Mucosa of gallbladder (tissue), 1 donor: ENCODE results near the gene SPESP1. TPM values are rescaled to one million over a fixed set of nuclear protein-coding genes. Genes with fewer than 3 reads are reported as not detected.

Experiments used
- DNase-seq: peaks from one replicate; pipeline ENCODE4 v3.0.0-alpha.2; 2020; ENCODE audit warnings: low spot score
- total RNA-seq: library from RNA; stranded (reverse); gene quantifications from one replicate; pipeline ENCODE4 v1.2.1, GENCODE V29; 2021
- donor health status: DM: no; HTN: no; CAD: no.

The SPESP1 gene
- total RNA-seq, result 5.9 TPM

DNA sequence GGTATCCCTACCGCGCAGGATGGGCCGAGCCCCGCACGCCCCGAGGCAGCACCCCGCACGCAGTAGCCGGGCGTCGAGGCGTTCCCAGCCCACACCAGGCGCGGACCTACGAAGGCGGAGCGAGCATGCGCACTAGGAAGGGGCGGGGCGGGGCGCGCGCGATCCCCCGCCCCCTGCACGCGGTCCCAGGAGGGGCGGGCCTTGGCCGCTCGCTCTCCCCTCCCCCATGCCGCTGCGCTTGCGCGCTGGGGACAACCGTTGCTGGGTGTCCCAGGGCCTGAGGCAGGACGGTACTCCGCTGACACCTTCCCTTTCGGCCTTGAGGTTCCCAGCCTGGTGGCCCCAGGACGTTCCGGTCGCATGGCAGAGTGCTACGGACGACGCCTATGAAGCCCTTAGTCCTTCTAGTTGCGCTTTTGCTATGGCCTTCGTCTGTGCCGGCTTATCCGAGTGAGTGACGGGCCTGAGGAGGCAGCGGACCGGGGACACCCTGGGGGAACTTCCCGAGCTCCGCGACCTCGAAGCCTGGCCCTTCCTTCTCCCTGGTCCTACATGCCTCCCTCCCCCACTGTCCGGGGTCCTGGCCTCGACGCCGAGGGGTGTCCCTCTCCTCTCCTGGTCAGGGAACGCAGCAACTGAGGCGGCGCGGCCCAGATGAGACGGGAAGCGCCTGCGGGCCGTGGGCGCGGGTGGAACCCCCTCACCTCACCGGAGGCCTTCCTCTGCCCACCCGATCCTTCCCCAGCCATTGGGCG lies at the start of gene SPESP1:
SPESP1 (plus strand) TSS at position 258 of the 755 bp plus-strand sequence; CDS start at position 387, 129 bp downstream.
- DNase-seq, result peak; percentile 69

GRCh38 chr15:68885070-68885469 lies 45.3 kb upstream of the SPESP1 start:
- no peak for DNase-seq

- DNase-seq, result no peak
Observed at GRCh38 chr15:68887120-68887519, 43.2 kb upstream of the SPESP1 start.

GRCh38 chr15:68887819-68888218 lies 42.5 kb upstream of the SPESP1 start:
- no peak for DNase-seq

GRCh38 chr15:68888419-68888818 lies 41.9 kb upstream of the SPESP1 start:
- no peak for DNase-seq

GRCh38 chr15:68894208-68894607 lies 36.1 kb upstream of the SPESP1 start:
- no peak for DNase-seq

DNA sequence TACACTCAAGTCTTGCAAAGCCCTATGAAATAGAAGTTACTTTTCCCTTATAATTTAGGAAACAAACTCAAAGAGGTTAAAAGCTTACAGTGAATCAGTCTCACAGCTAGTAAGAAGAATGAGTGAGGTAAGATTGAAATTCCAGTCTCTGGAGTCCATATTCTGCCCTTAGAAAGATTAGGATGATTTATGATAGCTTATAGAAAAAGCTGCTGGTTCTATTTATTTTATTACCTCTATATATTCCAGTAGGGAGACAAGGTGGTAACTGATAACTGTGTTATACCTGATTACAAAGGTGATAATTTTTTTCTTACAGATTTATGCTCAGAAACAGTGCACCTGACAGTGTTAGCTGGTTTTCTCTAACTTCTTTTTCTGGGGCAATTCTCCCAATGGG lies 34.1 kb upstream of the SPESP1 start:
- DNase-seq, result no peak

GRCh38 chr15:68897016-68897415 lies 33.3 kb upstream of the SPESP1 start:
- no peak for DNase-seq

GRCh38 chr15:68900027-68900426 lies 30.3 kb upstream of the SPESP1 start:
- no peak for DNase-seq

DNA sequence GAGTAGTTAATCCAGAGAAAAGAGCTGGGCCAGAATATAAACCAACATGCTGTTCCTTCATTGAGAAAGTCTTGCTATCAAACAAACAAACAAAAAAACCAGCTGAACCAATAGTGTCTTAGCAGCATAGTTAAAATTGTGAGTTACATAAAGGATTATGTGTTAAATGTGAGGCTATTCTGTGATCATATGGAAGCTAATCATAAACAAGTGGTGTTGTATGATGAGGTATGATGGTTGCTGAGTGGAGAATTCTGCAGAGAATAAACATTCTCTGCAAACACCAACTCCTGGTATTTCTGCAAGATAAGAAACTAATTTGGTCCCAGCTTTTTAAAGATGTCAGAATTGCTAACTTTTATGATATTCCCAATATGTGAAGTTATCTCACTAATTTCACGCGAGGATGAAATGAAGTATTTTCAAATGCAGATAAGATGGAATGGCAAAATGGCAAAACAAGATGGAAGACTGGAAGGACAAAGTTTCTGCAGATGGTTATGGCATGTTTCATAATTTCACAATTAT lies 22.9 kb upstream of the SPESP1 start:
- no peak for DNase-seq

DNA sequence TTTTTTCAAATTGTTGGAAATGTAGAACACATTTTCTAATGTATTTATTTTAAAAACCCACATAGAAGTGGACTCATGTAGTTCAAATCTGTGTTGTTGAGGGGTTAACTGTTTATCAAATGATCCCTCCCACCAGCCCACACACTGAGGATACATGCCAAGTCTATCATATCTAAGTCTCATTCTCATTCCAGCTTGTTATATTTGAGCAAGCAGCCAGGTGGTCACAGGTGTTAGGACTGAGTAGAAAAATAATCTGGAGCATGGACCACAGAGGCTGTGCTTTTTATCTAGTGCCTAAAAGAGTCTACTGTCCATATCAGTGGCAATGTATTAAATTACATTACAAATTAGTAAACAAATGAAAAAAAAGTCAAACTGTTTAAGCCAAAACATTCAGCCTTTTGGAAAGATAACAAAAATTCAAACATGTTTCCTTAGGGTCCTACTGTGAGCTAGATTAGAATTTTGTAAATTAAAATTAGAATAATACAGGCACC lies 20.7 kb upstream of the SPESP1 start:
- DNase-seq, result no peak

DNA sequence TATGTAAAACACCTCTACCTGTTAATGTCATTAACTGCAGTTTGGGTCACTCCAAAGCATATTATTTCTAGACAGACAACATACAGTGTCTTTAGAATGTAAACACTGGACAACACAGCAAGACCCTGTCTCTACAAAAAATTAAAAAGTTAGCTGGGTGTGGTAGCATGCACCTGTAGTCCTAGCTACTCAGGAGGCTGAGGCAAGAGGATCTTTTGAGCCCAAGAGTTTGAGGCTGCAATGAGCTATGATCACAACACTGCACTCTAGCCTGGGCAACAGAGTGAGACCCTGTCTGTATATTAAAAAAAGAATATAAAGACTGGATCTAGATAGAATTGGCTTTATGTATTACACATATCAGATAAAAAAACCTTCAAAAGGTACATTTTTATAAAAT lies 20.0 kb upstream of the SPESP1 start:
- DNase-seq, result no peak

DNA sequence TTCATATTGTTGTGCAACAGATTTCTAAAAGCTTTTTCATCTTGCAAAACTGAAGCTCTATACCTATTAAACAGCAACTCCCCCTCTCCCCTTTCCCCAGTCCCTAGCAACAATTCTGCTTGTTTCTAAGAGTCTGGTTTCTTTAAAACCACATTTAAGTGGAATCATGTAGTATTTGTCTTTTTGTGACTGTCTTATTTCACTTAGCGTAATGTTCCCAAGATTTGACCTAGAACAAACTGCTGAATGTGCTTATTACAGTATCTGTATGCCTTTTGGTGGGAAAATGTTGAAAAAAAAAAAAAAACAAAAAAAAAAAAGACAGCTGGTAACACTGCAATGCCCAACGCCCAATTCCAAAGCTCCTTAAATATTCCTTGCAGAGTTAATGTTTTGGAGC lies 19.5 kb upstream of the SPESP1 start:
- DNase-seq, result no peak

DNA sequence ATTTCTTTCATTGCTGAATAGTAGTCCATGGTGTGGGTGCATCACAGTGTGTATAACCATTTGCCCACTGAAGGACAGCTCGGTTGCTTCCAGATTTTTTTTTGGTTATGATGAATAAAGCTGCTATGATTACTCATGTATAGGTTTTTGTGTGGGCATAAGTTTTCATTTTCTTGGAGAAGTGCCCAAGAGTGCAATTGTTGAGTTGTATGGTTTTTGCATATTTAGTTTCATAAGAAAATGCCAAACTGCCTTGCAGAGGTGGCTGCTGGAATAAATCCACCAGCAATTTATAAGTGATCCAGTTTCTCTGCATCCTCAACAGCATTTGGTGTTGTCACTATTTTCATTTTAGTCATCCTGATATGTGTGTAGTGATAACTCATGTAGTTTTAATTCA lies 8.4 kb upstream of the SPESP1 start:
- no peak for DNase-seq

DNA sequence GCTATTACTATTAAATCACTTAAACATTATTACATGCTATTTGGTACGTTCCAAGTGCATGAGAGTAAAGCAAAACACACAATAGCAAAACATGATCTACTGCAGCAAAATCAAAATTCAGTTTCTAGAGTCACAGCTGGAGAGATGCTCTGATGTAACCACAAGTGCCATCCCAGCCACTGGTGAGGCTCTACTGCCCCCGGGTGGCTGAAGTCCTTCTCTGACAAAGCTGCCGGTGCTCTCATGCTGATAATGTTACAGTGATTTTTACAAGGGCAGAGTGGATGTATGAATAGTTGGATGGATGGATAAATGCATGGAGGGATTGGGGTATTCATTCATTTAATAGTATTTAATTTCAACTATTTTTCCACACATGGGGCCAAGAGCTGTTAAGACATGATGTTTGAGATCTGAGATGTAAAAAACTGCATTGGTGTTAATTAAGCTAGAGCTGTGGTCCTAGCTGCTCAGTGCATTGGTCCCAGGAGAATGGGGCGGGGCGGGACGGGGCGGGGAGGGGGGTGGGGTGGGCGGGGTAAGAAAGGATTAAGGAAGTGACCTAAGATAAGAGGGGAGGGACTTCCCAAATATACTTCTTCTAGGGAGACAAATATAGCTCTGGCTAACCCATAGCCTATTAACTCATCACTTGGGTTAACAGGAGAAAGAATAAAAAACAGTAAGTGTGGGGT lies 5.3 kb upstream of the SPESP1 start:
- peak; percentile 73 for DNase-seq

DNA sequence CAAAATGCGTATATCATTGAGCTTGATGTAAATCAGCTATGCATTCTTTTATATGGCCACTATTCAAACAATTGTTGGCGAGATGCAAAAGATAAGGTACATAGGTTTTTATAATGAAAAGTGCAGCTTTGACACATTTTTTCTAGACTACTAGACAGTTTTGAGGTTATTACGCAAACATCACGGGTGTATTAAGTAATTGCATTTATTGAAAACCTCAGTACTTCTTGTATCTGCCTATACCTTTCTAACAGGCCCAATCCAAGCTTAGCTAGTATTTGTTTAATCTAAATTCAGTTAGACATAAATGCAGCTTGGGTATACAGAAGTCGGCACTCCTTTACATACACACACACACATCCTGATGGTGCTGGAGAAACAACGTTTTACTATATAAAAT lies 2.7 kb downstream of the SPESP1 start:
- DNase-seq, result no peak

- DNase-seq, result no peak
Observed at GRCh38 chr15:68934341-68934740, 4.0 kb downstream of the SPESP1 start.

GRCh38 chr15:68935400-68935937 lies 5.1 kb downstream of the SPESP1 start:
- DNase-seq, result no peak

DNA sequence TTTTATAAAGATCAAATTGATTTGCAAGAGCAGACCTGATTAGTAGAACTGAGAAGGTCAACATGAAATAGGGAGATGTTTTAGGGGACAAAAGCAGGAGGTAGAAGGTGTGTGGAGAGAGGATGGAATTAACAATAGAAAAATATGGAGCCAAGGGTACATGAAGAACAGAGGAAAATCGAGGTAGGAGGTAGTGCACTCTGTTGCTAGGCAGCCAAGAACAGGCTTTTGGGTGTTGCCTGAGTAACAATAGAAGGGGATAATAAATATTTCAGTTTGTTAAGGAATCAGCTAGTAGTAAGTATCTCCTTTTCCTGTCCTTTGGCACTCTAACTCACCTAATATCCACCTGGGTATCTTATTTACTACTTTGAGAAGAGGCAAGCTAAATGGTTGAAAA lies 9.2 kb downstream of the SPESP1 start:
- DNase-seq, result no peak

GRCh38 chr15:68951813-68952212 lies 21.5 kb downstream of the SPESP1 start:
- DNase-seq, result no peak

DNA sequence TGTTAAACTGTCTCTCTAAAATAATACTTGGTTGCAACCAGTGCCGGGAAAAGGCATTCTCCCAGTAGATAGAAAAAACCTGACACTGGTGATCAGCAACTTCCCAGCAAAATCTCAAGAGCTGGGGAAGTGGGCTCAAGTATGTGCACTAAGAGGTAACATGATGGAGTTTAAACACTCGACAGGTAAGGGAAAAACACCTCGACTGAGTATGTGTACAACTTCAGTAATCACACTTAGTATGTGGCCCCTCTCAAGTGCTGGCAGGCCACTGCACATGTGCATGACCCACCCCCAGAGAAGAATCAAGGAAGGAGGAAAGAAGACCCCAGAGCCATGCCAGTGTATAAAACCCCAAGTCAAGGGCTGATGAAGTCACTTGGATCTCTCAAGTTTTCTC lies 27.4 kb downstream of the SPESP1 start:
- no peak for DNase-seq

DNA sequence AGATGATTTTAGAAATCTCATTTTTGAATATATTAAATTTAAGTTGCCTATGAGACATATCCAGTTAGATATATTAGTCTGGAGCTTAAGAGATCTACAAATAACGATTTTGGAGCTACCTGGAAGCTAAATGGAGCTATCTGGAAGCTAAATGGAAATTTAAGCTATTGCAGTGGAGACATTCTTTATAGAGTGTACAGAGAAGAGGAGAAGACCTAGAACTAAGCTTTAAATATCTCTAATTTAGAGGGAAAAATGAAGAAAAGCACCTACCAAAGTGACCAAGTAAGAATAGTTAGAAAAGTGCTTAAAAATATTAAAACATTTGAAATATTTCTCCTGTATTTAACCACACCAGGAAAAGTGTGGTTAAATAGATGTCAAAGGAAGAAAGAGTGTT lies 28.3 kb downstream of the SPESP1 start:
- DNase-seq, result no peak

- DNase-seq, result no peak
Observed at GRCh38 chr15:68962465-68962864, 32.1 kb downstream of the SPESP1 start.
